Left lung (tissue), 10 donors: ENCODE data around the gene SDK2. TPM values are rescaled to one million over a fixed set of nuclear protein-coding genes. Genes with fewer than 3 reads are reported as not detected.

Experiments
- ATAC-seq: fragments of 200-7000 bp; cut with Tn5 transposase; one replicate; pipeline ENCODE4 v1.9.1; 2020; ENCODE audit warnings: moderate library complexity
- DNase-seq, 4 donors: peaks; one replicate each; pipeline ENCODE4 v3.0.0-alpha.2; 2013 to 2020
- H3K27ac ChIP-seq, 2 donors: fragments of 200-600 bp; sonication (generic) in 1 of 2; one replicate each; pipeline versions ENCODE4 v1.5.0 to v1.8.0; 2020 to 2021
- H3K27me3 ChIP-seq, 2 donors: fragments of 200-600 bp; sonication (generic) in 1 of 2; one replicate each; pipeline versions ENCODE4 v1.5.0 to v1.8.0; 2020 to 2021
- H3K36me3 ChIP-seq, 2 donors: fragments of 200-600 bp; sonication (generic) in 1 of 2; one replicate each; pipeline versions ENCODE4 v1.5.0 to v1.8.0; 2020 to 2021
- H3K4me1 ChIP-seq, 2 donors: fragments of 200-600 bp; one replicate each; pipeline ENCODE4 v1.8.0; 2021
- H3K4me3 ChIP-seq, 2 donors: fragments of 200-600 bp; sonication (generic) in 1 of 2; one replicate each; pipeline versions ENCODE4 v1.5.0 to v1.8.0; 2020 to 2021; ENCODE audit warnings: mild to moderate bottlenecking in 1 of 2
- H3K9me3 ChIP-seq, 2 donors: fragments of 200-600 bp; sonication (generic) in 1 of 2; one replicate each; pipeline versions ENCODE4 v1.5.0 to v1.8.0; 2020 to 2021
- intact Hi-C, 2 donors: fragments of 100-400 bp; cut with DNase I; formaldehyde crosslinking; loops; one replicate each; pipeline versions ENCODE4 v1.11.2 to v1.14.2; 2022
- polyA plus RNA-seq, 6 donors: library from polyadenylated mRNA; unstranded; fragments of 120-200 nt; gene quantifications; one replicate each; pipeline ENCODE4 v1.2.1, GENCODE V29; 2013; ENCODE audit not compliant: insufficient read length in 6 of 6
- total RNA-seq, 2 donors: library from RNA; stranded (reverse); fragmentation: NEBNext Ultra II Directional; extraction: Animal tissue kit (Norgen Biotek cat#: 25700); gene quantifications; one replicate each; pipeline ENCODE4 v1.2.1, GENCODE V29; 2021
- TF ChIP-seq, protein P1 (sequence below), 2 donors: fragments of 200-600 bp; sonication (generic) in 1 of 2; IDR thresholded peaks; one replicate each; pipeline versions ENCODE4 v1.5.0 to v1.8.0; 2021; ENCODE audit warnings: antibody characterized with exemption in 2 of 2
- donor health status: DM: no; HTN: yes; CAD: no.
- donor health status: DM: no; HTN: no; CAD: no.

Gene SDK2
- total and polyA plus RNA-seq, 8 donors: 6.0 to 10.9 (median 7.5) TPM

GRCh38 chr17:73439597-73439996 is 204.6 kb downstream of the SDK2 start:
- H3K36me3 ChIP-seq: no peaks in the 10 kb centered on the region
- intact Hi-C loops: no loop called here
- no peaks in the 10 kb centered on the region for H3K9me3 ChIP-seq
- no peak overlapping the region for H3K27ac ChIP-seq
- TF ChIP-seq, protein P1, sequence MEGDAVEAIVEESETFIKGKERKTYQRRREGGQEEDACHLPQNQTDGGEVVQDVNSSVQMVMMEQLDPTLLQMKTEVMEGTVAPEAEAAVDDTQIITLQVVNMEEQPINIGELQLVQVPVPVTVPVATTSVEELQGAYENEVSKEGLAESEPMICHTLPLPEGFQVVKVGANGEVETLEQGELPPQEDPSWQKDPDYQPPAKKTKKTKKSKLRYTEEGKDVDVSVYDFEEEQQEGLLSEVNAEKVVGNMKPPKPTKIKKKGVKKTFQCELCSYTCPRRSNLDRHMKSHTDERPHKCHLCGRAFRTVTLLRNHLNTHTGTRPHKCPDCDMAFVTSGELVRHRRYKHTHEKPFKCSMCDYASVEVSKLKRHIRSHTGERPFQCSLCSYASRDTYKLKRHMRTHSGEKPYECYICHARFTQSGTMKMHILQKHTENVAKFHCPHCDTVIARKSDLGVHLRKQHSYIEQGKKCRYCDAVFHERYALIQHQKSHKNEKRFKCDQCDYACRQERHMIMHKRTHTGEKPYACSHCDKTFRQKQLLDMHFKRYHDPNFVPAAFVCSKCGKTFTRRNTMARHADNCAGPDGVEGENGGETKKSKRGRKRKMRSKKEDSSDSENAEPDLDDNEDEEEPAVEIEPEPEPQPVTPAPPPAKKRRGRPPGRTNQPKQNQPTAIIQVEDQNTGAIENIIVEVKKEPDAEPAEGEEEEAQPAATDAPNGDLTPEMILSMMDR (IDR thresholded peaks at IDR 0.05): no peak
- H3K27me3 ChIP-seq: no peaks in the 10 kb centered on the region
- DNase-seq: no peak
- ATAC-seq: no peak
- H3K4me3 ChIP-seq: no peak overlapping the region
- H3K4me1 ChIP-seq: no peaks in the 10 kb centered on the region

DNA sequence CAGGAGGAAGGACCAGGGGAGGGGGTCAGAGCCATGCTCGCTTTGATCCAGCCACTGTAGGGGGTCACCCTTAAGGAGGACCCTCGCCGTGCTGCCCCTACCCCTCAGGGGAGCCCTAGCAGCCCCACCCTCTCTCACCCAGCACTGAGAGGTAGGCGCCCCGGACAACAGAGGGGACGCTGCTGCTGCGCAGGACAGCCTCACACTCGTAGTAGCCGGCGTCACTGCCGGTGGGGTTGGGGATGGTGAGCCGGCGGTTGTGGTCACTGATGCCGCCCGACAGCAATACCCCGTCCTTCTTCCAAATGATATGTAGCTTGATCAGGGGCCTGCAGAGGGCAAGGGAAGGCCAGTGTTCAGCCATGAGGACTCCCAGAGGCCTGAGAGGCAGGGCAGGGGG is 206.4 kb downstream of the SDK2 start:
- H3K27ac ChIP-seq: no peak overlapping the region
- no peaks in the 10 kb centered on the region for H3K27me3 ChIP-seq
- ATAC-seq: no peak
- no peak overlapping the region for H3K4me3 ChIP-seq
- H3K36me3 ChIP-seq: no peaks in the 10 kb centered on the region
- intact Hi-C loops: no loop called here
- H3K9me3 ChIP-seq: no peaks in the 10 kb centered on the region
- no peaks in the 10 kb centered on the region for H3K4me1 ChIP-seq
- TF ChIP-seq, protein P1 (IDR thresholded peaks at IDR 0.05): no peak
- DNase-seq: no peak

- H3K9me3 ChIP-seq: no peaks in the 10 kb centered on the region
Observed at GRCh38 chr17:73436954-73437353, 207.3 kb downstream of the SDK2 start.

GRCh38 chr17:73435412-73435811 is 208.8 kb downstream of the SDK2 start:
- DNase-seq (no peak), ATAC-seq (no peak)
- no peaks in the 10 kb centered on the region for H3K36me3 ChIP-seq
- H3K27ac ChIP-seq: no peak overlapping the region
- no peaks in the 10 kb centered on the region for H3K9me3 ChIP-seq
- TF ChIP-seq, protein P1 (IDR thresholded peaks at IDR 0.05): no peak
- intact Hi-C loops: no loop called here
- no peak overlapping the region for H3K4me3 ChIP-seq
- peaks cover 0 to 10% of the 10 kb centered on the region in 2 donors for H3K27me3 ChIP-seq
- H3K4me1 ChIP-seq: peaks cover 0 to 11% of the 10 kb centered on the region in 2 donors

More at GRCh38 chr17:73436954-73437353, 207.3 kb downstream of the SDK2 start:
- H3K4me3 ChIP-seq: no peak overlapping the region
- H3K4me1 ChIP-seq: no peaks in the 10 kb centered on the region
- ATAC-seq: no peak
- intact Hi-C loops: no loop called here
- no peaks in the 10 kb centered on the region for H3K27me3 ChIP-seq
- no peaks in the 10 kb centered on the region for H3K36me3 ChIP-seq
- no peak for DNase-seq
- TF ChIP-seq, protein P1 (IDR thresholded peaks at IDR 0.05): no peak
- no peak overlapping the region for H3K27ac ChIP-seq

DNA sequence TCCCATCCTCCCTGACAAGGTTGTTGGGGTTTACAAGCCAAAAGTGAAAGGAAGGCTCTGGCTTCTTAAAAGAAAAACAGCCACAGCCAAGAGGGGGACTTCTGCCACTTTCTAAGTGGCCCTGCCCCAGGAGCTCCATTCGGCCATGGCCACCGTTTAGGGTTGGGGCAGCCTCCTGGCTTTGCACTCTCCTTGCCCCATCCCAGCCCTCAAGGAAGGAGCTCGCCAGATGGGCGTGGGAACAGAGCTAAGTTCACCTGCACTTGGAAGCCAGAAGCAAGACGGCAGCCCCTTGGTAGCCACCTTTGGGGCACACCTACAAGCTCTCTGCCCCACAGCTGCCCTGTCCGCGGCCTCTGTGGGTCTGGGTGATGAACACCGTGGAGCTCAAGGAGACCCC is 210.1 kb downstream of the SDK2 start:
- TF ChIP-seq, protein P1 (IDR thresholded peaks at IDR 0.05): no peak
- H3K36me3 ChIP-seq: no peaks in the 10 kb centered on the region
- ATAC-seq (no peak), DNase-seq (peak in 1 of 4 donors; percentile 53)
- intact Hi-C loops: no loop called here
- H3K9me3 ChIP-seq: no peaks in the 10 kb centered on the region
- no peak overlapping the region for H3K27ac ChIP-seq
- H3K4me3 ChIP-seq: no peak overlapping the region
- peaks cover 0 to 10% of the 10 kb centered on the region in 2 donors for H3K27me3 ChIP-seq
- peaks cover 5 to 22% of the 10 kb centered on the region in 2 donors for H3K4me1 ChIP-seq
